T-helper 17 cell (primary cell): ENCODE measurements around the gene USP46. TPM values are rescaled to one million over a fixed set of nuclear protein-coding genes. Genes with fewer than 3 reads are reported as not detected.

Source experiments
- ATAC-seq: fragments of 150-1000 bp; cut with Tn5 transposase; 2 replicates; pipeline ENCODE4 v1.10.0; 2021; ENCODE audit warnings: mild to moderate bottlenecking, moderate library complexity
- DNase-seq, 3 donors: peaks; one replicate each; pipeline versions ENCODE4 v3.0.0 to v3.0.0-alpha.2; 2020 to 2021
- H3K9me3 ChIP-seq: one replicate; pipeline ENCODE4 v1.7.0; 2013; ENCODE audit warnings: low read length, mild to moderate bottlenecking; ENCODE audit not compliant: control insufficient read depth, poor library complexity, severe bottlenecking
- H3K27ac Mint-ChIP-seq: one replicate; pipeline ENCODE4 v1.8.0; 2022; ENCODE audit warnings: mild to moderate bottlenecking, moderate library complexity, mixed read lengths
- H3K27me3 Mint-ChIP-seq: one replicate; pipeline ENCODE4 v1.8.0; 2022; ENCODE audit warnings: mixed read lengths
- H3K36me3 Mint-ChIP-seq: one replicate; pipeline ENCODE4 v1.8.0; 2022; ENCODE audit warnings: low read depth, mixed read lengths
- H3K4me1 Mint-ChIP-seq: one replicate; pipeline ENCODE4 v1.8.0; 2022; ENCODE audit warnings: mild to moderate bottlenecking, mixed read lengths
- H3K4me3 Mint-ChIP-seq: one replicate; pipeline ENCODE4 v1.8.0; 2022; ENCODE audit warnings: mild to moderate bottlenecking, moderate library complexity, mixed read lengths
- total RNA-seq, 4 donors: library from RNA in 2 of 4; stranded (reverse) in 2 of 4; gene quantifications; one replicate each; pipeline ENCODE4 v1.2.3 and lab custom pipeline; 2022 to 2026

Gene USP46
- total RNA-seq, 2 donors from 2014 or later: 22.5 to 24.0 TPM

- H3K27me3 Mint-ChIP-seq: peaks cover 30% of the 10 kb centered on the region
- H3K4me1 Mint-ChIP-seq: peaks cover 3% of the 10 kb centered on the region
- H3K9me3 ChIP-seq: no peaks in the 10 kb centered on the region
- ATAC-seq (no peak), DNase-seq (no peak)
- no peaks in the 10 kb centered on the region for H3K36me3 Mint-ChIP-seq
- H3K4me3 Mint-ChIP-seq: no peak overlapping the region
- H3K27ac Mint-ChIP-seq: no peak overlapping the region
These were observed 11.6 kb upstream of the USP46 start for GRCh38 chr4:52670739-52671138.

GRCh38 chr4:52670121-52670520 lies 11.0 kb upstream of the USP46 start:
- H3K4me1 Mint-ChIP-seq: peaks cover 8% of the 10 kb centered on the region
- ATAC-seq: no peak
- peaks cover 30% of the 10 kb centered on the region for H3K27me3 Mint-ChIP-seq
- H3K36me3 Mint-ChIP-seq: no peaks in the 10 kb centered on the region
- H3K27ac Mint-ChIP-seq: no peak overlapping the region
- no peaks in the 10 kb centered on the region for H3K9me3 ChIP-seq
- no peak overlapping the region for H3K4me3 Mint-ChIP-seq
- DNase-seq: no peak

- no peak overlapping the region for H3K4me3 Mint-ChIP-seq
- H3K4me1 Mint-ChIP-seq: peaks cover 16% of the 10 kb centered on the region
- H3K9me3 ChIP-seq: no peaks in the 10 kb centered on the region
- H3K36me3 Mint-ChIP-seq: no peaks in the 10 kb centered on the region
- DNase-seq (no peak), ATAC-seq (peak; percentile 73)
- peaks cover 24% of the 10 kb centered on the region for H3K27me3 Mint-ChIP-seq
- H3K27ac Mint-ChIP-seq: peak overlapping the region; percentile 12
These were observed 6.5 kb upstream of the USP46 start for GRCh38 chr4:52665592-52665991.

GRCh38 chr4:52664479-52664878 lies 5.4 kb upstream of the USP46 start:
- DNase-seq (no peak), ATAC-seq (no peak)
- peaks cover 21% of the 10 kb centered on the region for H3K4me1 Mint-ChIP-seq
- no peaks in the 10 kb centered on the region for H3K36me3 Mint-ChIP-seq
- no peak overlapping the region for H3K4me3 Mint-ChIP-seq
- no peaks in the 10 kb centered on the region for H3K9me3 ChIP-seq
- H3K27ac Mint-ChIP-seq: no peak overlapping the region
- peaks cover 18% of the 10 kb centered on the region for H3K27me3 Mint-ChIP-seq

GRCh38 chr4:52661966-52662690 lies 3.0 kb upstream of the USP46 start:
- Mint-ChIP-seq H3K4me1 (peaks cover 28% of the 10 kb centered on the region), H3K4me3 (no peak overlapping the region), H3K36me3 (no peaks in the 10 kb centered on the region), H3K27me3 (peaks cover under 1% of the 10 kb centered on the region), H3K27ac (no peak overlapping the region)
- ATAC-seq (no peak), DNase-seq (no peak)
- H3K9me3 ChIP-seq: no peaks in the 10 kb centered on the region

GRCh38 chr4:52660643-52661042 lies 1.5 kb upstream of the USP46 start:
- H3K4me3 Mint-ChIP-seq: peak overlapping the region; percentile 90
- H3K27me3 Mint-ChIP-seq: no peaks in the 10 kb centered on the region
- H3K27ac Mint-ChIP-seq: peak overlapping the region; percentile 91
- H3K36me3 Mint-ChIP-seq: no peaks in the 10 kb centered on the region
- H3K9me3 ChIP-seq: no peaks in the 10 kb centered on the region
- DNase-seq (no peak), ATAC-seq (no peak)
- peaks cover 30% of the 10 kb centered on the region for H3K4me1 Mint-ChIP-seq

GRCh38 chr4:52659722-52660261 lies 691 bp upstream of the USP46 start:
- DNase-seq: no peak
- no peaks in the 10 kb centered on the region for H3K9me3 ChIP-seq
- Mint-ChIP-seq H3K27ac (peak overlapping the region; percentile 91), H3K36me3 (no peaks in the 10 kb centered on the region), H3K4me1 (peaks cover 24% of the 10 kb centered on the region), H3K4me3 (peak overlapping the region; percentile 90), H3K27me3 (no peaks in the 10 kb centered on the region)
- peak; percentile 29 for ATAC-seq

GRCh38 chr4:52658641-52659000 lies 480 bp downstream of the USP46 start:
- Mint-ChIP-seq H3K27me3 (no peaks in the 10 kb centered on the region), H3K4me3 (peak overlapping the region; percentile 90), H3K36me3 (no peaks in the 10 kb centered on the region), H3K27ac (peak overlapping the region; percentile 41), H3K4me1 (peaks cover 21% of the 10 kb centered on the region)
- H3K9me3 ChIP-seq: no peaks in the 10 kb centered on the region
- ATAC-seq (peak; percentile 8), DNase-seq (no peak)

- H3K4me3 Mint-ChIP-seq: peak overlapping the region; percentile 84
- H3K36me3 Mint-ChIP-seq: no peaks in the 10 kb centered on the region
- ATAC-seq (no peak), DNase-seq (no peak)
- peak overlapping the region; percentile 41 for H3K27ac Mint-ChIP-seq
- H3K27me3 Mint-ChIP-seq: no peaks in the 10 kb centered on the region
- peaks cover 3% of the 10 kb centered on the region for H3K9me3 ChIP-seq
- H3K4me1 Mint-ChIP-seq: peaks cover 21% of the 10 kb centered on the region
These were observed 1.2 kb downstream of the USP46 start for GRCh38 chr4:52657618-52658501.

GRCh38 chr4:52657292-52657617 lies 1.8 kb downstream of the USP46 start:
- Mint-ChIP-seq H3K4me1 (peaks cover 21% of the 10 kb centered on the region), H3K4me3 (peak overlapping the region; percentile 84), H3K27me3 (no peaks in the 10 kb centered on the region), H3K36me3 (no peaks in the 10 kb centered on the region), H3K27ac (peak overlapping the region; percentile 41)
- DNase-seq: no peak
- peaks cover 4% of the 10 kb centered on the region for H3K9me3 ChIP-seq
- no peak for ATAC-seq

GRCh38 chr4:52655506-52655905 lies 3.6 kb downstream of the USP46 start:
- DNase-seq (no peak), ATAC-seq (no peak)
- Mint-ChIP-seq H3K27me3 (no peaks in the 10 kb centered on the region), H3K36me3 (peaks cover 4% of the 10 kb centered on the region), H3K4me3 (no peak overlapping the region), H3K4me1 (peaks cover 22% of the 10 kb centered on the region), H3K27ac (peak overlapping the region; percentile 46)
- H3K9me3 ChIP-seq: peaks cover 4% of the 10 kb centered on the region

GRCh38 chr4:52651996-52652672 lies 7.0 kb downstream of the USP46 start:
- Mint-ChIP-seq H3K4me1 (peaks cover 26% of the 10 kb centered on the region), H3K4me3 (peak overlapping the region; percentile 28), H3K36me3 (peaks cover 4% of the 10 kb centered on the region), H3K27ac (peak overlapping the region; percentile 10), H3K27me3 (no peaks in the 10 kb centered on the region)
- DNase-seq: no peak
- H3K9me3 ChIP-seq: peaks cover 4% of the 10 kb centered on the region
- no peak for ATAC-seq

GRCh38 chr4:52648836-52649235 lies 10.3 kb downstream of the USP46 start:
- ATAC-seq: no peak
- Mint-ChIP-seq H3K27ac (no peak overlapping the region), H3K36me3 (peaks cover 4% of the 10 kb centered on the region), H3K4me1 (peaks cover 37% of the 10 kb centered on the region), H3K27me3 (no peaks in the 10 kb centered on the region), H3K4me3 (no peak overlapping the region)
- H3K9me3 ChIP-seq: peaks cover 4% of the 10 kb centered on the region
- no peak for DNase-seq
